Measurements from ENCODE around the gene BABAM2.

Gene BABAM2

DNA sequence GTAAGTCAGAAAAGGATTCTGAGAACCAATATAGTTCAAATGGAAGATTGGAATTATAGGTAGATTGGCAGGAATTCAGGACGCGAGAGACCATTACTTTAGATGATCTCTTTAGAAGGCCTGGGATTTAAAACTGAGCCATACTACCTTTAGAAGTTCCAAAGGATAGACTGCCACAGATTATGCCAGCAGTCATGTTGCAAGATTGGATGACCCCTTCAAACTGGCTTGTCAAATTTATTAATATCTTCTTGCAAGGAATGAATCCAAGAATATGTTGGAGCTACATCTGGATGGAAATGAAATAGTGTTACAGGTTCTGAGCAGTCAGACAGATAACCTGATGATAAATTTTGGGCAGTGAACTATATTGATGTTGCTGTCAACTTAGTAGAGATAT, 22.0 kb downstream of the BABAM2 start:
- no peak for DNase-seq

DNA sequence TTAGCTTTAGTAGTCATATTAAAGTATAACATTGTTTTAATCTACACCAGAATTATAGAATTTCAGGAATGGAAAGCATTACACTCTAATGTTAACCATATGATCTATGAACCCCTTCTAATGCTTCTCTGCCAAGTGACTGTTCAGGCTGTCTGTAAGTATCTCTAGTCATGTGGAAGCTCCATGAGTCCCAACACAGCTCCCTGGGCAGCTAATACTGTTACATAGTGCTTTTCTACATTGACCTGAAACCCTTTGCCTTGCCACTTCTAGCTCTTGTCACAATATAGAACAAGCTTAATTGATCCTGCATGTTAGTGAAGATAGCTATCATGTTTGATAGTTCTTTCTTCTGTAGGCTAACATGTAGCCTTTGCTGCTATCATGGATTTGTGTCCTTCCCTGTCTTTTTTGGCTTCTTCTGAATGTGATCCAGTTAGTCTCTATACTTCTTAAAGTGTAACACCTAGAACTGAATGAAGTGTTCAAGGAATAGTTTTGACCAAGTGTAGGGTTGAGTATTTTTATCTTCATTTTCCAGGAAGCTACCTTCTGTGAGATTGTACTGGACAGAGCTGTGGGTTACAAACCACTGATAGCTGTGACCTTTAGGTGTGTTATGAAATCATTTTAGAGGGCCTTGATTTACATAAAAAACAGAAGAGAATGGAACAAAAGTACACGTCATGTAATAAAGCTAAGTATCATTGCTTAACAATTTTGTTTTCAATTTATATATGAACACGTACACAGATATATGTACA, 23.7 kb downstream of the BABAM2 start:
- DNase-seq = no peak

GRCh38 chr2:27914805-27915175, 24.3 kb downstream of the BABAM2 start:
- no peak for DNase-seq

DNA sequence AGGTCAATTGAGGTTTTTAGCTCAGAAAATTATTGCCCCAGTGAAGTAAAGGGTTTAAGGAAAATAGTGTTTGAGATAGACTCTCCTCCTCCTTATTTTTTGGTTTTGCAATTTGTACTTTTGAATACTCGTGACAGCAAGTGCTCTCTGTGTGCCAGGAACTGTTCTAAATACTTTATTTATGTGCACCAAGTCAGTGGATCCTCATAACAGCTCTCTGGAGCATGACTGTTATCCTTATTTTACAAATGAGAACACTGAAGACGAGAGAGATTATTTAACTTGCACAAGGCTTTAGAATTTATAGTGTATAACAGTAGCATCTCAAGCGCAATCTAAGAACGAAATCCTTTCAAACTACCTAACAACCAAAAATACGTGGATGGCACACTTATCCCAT, 24.7 kb downstream of the BABAM2 start:
- no peak for DNase-seq

- DNase-seq = no peak
Measured at GRCh38 chr2:27915874-27916273, 25.3 kb downstream of the BABAM2 start.

DNA sequence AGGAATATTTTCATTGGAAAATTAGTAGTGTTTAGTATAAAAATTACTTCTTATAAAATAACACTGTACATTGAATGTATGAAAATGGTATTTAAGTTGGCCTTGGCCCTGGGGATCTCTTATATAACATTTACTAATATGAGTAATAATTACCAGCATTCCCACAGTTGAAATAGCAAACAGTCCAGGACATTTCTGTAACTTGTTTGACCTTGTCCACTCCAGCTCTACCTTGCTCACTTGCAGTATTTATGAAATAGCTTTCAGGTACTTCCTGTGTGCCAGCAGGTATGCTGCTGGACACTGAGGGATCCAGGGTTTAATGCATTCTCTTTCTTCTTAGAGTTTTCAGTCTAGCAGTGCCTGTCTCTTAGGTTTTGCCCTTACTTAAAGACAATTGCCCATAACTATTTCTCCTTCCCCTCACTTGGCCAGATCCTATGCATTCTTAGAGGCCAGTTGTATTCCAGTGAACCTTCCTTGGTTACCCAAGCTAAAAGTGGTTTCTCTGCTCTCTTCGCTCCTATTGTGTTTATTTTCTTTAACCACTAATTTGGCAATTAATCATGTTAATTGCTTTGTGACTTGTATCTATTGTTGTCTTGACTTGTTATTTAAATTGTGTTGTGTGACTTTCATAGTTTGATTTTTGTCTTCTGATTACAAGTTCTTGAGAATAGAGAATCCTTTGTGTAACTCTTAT, 25.9 kb downstream of the BABAM2 start:
- DNase-seq = no peak

GRCh38 chr2:27920148-27920885, 29.8 kb downstream of the BABAM2 start:
- peak in 3 of 6 experiments; percentile 28 to 35 (median 29) for DNase-seq

DNA sequence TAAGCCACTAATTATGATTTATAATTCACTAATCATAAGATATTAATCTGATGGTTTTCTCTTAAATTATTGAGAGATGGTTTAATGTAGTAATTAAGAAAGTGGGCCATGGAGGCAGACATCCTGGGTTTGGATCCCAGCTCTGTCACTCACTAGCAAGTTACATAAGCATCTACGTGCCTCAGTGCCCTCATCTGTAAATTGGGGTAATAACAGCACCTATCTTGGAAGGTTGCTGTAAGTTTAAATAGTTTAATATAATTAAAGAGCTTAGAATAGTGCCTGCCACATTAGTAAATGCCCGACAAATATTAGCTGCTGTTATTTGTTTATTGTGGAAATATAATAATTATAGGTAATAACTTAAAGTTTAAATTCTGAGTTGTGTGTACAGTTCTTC, 30.9 kb downstream of the BABAM2 start:
- DNase-seq = no peak

GRCh38 chr2:27921880-27922547, 31.5 kb downstream of the BABAM2 start:
- DNase-seq = no peak

DNA sequence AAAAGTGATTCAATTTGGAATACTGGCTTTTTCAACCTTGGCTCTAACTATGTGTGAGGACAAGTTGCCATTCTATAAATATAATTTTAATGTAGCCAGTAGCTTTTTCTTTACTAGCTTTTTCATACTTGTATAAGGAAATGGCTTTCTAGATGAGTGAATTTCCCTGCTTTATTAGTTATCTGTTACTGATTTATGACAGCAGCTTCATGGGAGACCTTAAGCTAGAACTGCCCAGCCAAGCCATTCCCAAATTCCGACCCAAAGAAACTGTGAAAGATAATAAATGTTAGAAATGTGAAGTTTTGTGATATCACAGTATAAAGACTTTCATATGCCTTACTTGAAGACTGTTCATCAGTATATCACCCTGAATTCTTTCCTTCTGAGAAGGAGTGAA, 32.3 kb downstream of the BABAM2 start:
- no peak for DNase-seq

GRCh38 chr2:27925766-27926472, 35.4 kb downstream of the BABAM2 start:
- no peak for DNase-seq

DNA sequence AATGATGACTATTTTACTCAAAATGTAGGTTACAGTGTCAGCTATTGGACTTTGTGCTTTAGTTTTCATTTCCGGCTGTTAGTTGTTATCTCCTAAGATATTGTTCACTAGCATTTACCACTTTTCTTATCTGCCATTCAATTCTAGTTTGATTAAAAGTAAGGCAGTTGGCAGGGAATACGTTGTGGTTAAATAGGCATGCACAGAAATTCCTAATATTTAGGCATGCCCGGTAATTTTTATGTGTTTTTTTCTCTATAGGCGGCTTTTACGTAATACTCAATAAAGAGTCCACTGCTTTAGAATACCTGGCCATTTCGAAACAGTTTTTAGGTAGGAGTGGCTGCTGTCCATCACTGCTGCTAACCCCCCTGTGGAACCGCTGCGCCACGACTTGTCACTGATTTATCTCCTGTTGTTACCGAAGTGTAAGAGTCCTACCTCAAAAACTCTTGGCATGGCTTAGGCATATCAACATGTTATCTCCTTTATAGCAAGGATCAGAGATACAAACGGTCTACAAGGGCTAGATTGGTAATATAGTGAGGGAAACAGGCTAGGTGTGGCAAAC, 39.5 kb downstream of the BABAM2 start:
- no peak for DNase-seq

- DNase-seq = no peak
Measured at GRCh38 chr2:27931361-27931950, 40.9 kb downstream of the BABAM2 start.

- DNase-seq = no peak
Measured at GRCh38 chr2:27932396-27932795, 41.9 kb downstream of the BABAM2 start.

DNA sequence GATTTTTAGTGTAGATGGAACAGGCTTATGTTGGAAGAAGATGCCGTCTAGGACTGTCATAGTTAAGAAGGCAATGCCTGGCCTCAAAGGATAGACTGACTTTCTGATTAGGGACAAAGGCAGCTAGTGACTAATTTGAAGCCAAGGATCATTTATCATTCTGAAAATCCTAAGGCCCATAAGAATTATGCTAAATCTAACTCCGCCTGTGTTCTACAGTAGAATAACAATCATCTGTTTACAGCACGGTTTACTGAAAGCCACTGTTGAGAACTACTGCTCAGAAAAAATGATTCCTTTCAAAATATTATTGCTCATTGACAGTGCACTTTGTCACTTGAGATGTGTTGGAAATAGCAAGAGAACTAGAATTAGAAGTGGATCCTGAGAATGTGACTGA, 44.5 kb downstream of the BABAM2 start:
- no peak for DNase-seq

- DNase-seq = no peak
Measured at GRCh38 chr2:27940090-27940671, 49.7 kb downstream of the BABAM2 start.

GRCh38 chr2:27940982-27941381, 50.5 kb downstream of the BABAM2 start:
- no peak for DNase-seq

DNA sequence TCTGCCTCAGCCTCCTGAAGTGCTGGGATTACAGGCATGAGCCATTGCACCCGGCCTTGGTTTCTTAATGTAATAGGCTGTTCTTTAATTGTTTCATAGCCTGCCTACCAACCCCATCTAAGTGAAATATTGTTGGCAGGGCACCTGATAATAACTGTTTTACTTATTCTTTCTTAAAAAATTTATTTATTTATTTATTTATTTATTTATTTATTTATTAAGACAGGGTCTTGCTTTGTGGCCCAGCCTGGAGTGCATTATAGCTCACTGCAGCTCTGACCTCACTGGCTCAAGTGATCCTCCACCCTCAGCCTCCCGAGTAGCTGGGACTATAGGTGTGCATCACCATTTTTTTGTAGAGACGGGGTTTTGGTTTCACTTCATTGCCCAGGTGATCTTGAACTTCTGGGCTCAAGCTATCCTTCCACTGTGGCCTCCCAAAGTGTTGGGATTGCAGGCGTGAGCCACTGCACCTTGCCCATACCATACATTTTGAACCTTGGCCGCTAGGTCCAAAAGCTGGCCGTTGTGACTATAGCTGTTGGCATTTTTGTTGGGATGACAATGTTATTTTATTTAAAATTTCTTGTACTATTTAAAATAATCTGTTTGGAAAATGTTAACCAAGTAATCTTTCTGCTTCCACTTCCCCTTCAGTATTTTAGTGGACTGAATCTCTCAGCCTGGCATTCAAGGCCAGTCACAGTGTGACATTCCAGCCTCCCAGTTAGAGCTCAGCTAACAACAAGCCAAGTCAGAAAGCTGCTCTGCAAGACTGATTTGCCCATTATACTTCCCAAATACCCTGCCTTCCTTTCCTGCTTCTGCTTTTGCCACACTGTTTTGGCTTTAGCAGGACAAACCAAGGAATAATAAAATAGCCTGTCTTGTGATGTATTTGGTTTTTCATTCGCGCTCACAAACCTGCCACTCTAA, 52.4 kb downstream of the BABAM2 start:
- no peak for DNase-seq

DNA sequence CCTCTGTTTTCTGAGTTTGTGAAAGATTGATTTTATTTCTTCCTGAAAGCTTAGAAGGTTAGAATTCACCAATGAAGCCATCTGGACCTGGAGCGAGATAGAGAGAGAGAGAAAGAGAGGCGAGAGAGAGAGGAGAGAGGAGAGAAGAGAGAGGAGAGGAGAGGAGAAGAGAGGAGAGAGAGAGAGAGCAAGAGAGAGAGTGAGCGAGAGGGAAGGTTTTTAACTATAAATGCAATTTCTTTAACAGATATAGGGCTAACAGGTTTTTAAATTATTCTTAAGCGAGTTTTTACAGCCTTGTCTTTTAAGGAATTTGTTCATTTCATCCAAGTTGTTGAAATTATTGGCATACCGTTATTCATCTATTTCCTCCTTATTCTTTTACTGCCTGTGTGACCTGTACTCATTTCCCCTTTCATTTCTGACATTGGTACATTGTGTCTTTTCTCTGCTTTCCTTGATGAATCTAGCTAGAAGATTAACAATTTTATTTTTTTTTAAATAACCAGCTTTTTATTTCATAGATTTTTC, 56.1 kb downstream of the BABAM2 start:
- DNase-seq = no peak

- no peak for DNase-seq
Measured at GRCh38 chr2:27952070-27952469, 61.5 kb downstream of the BABAM2 start.
